NB4 (cell line): ENCODE data around the gene ACTL7B.

Experiments used
- DNase-seq: peaks from one replicate; pipeline ENCODE4 v3.0.0; 2010; ENCODE audit warnings: low read depth
- H3K4me3 ChIP-seq: one replicate; pipeline ENCODE4 v1.5.1; 2011; ENCODE audit warnings: mild to moderate bottlenecking, low read depth, low read length, moderate library complexity
- MYC ChIP-seq: IDR thresholded peaks from 2 replicates; pipeline ENCODE4 v1.6.1; 2011; ENCODE audit warnings: low read depth, low read length
- POLR2A ChIP-seq: IDR thresholded peaks from 2 replicates; pipeline ENCODE4 v1.6.1; 2011; ENCODE audit warnings: mild to moderate bottlenecking; ENCODE audit not compliant: insufficient read length; ENCODE audit errors: extremely low read depth
- TF ChIP-seq, protein P1 (sequence below): IDR thresholded peaks from one replicate; pipeline ENCODE4 v1.5.1; 2012; ENCODE audit warnings: low read depth, low read length
- TF ChIP-seq, protein P2 (sequence below): IDR thresholded peaks from 2 replicates; pipeline ENCODE4 v1.6.1; 2011; ENCODE audit warnings: low read depth, low read length

The ACTL7B gene

DNA sequence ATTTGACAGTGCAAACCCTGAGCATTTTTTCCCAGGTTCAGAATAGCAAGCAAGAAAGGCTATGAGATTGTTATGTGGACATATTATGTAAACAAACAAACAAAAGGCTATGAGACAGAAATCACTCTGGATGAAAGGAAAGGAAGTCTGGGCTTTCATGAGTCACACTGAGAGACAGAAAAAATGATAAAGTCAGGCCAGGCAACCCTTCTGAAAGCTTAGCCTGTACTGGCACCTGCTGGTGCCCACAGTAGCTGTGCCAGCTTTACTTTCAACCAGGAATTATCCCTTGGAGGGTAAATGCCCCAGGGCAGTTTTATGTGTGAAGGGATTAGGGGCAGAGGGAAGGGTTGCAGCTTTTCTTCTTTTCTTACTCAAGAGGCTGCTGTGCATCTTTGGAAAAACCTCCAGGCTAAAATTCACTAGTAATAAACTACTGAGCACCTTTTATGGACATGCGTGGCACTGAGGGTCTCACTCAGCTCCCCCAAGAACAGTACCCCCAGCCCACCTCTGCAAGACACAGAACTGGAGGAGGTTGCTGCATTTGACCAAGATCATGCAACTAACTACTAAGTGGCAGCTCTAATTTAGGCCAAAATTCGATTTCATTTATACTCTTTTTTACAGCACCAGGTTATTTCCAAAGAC, 41.7 kb downstream of the ACTL7B start:
- no peak for TF ChIP-seq POLR2A
- TF ChIP-seq, protein P1, sequence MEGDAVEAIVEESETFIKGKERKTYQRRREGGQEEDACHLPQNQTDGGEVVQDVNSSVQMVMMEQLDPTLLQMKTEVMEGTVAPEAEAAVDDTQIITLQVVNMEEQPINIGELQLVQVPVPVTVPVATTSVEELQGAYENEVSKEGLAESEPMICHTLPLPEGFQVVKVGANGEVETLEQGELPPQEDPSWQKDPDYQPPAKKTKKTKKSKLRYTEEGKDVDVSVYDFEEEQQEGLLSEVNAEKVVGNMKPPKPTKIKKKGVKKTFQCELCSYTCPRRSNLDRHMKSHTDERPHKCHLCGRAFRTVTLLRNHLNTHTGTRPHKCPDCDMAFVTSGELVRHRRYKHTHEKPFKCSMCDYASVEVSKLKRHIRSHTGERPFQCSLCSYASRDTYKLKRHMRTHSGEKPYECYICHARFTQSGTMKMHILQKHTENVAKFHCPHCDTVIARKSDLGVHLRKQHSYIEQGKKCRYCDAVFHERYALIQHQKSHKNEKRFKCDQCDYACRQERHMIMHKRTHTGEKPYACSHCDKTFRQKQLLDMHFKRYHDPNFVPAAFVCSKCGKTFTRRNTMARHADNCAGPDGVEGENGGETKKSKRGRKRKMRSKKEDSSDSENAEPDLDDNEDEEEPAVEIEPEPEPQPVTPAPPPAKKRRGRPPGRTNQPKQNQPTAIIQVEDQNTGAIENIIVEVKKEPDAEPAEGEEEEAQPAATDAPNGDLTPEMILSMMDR: peak; percentile 38
- peak; percentile 53 for DNase-seq
- no peak overlapping the region for H3K4me3 ChIP-seq

DNA sequence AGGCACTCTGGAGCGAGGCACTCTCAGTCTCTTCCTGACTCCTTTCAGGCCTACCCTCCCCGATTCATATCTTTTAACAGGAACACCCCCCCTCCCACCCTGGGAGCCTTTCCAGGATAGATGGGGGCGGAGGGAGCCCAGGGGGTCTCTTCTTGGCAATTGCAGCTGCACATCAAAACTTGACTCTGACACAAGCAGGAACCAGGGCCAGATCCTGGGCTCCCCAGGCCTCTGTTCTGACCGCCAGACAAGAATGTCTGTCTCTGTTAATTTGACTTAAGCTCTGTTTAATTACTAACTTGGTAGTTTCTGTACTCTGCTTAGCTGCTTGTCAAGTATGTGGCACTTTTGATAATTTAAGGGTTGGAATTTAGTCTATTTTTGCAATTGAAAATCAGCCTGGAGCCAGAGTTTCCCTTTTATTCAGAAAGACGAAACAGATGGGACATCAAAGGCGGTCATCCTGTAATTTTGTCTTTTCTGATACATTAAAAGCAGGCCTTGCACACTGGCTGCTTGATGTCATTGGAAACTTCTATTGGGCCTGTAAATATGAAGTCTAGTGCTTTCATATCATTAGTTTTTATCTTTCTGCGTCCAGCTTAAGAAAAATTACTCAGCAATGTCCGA, 43.3 kb downstream of the ACTL7B start:
- H3K4me3 ChIP-seq: no peak overlapping the region
- no peak for DNase-seq
- no peak for TF ChIP-seq POLR2A
- no peak for TF ChIP-seq MYC
- TF ChIP-seq, protein P2, sequence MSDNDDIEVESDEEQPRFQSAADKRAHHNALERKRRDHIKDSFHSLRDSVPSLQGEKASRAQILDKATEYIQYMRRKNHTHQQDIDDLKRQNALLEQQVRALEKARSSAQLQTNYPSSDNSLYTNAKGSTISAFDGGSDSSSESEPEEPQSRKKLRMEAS: no peak
- TF ChIP-seq, protein P1: no peak

DNA sequence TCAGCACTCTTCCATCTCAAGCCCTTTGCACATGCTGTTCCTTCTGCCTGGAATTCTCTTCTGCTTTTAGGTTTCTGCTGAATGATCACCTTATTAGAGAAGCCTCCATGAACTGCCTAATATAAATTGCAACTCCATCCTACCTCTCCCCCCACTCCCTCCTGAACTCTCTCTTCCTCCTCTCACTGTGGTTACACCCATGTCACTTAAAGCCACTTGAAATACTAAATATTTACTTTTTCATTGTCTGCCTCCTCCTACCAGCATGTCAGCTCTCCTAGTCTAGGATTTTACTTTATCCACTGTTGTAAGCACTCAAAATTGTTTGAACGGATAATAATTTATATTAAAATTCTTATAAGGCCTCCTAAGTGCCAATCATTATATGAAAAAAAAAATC, 43.8 kb downstream of the ACTL7B start:
- no peak for TF ChIP-seq POLR2A
- TF ChIP-seq, protein P2: no peak
- no peak for TF ChIP-seq MYC
- TF ChIP-seq, protein P1: no peak
- H3K4me3 ChIP-seq: no peak overlapping the region
- no peak for DNase-seq

DNA sequence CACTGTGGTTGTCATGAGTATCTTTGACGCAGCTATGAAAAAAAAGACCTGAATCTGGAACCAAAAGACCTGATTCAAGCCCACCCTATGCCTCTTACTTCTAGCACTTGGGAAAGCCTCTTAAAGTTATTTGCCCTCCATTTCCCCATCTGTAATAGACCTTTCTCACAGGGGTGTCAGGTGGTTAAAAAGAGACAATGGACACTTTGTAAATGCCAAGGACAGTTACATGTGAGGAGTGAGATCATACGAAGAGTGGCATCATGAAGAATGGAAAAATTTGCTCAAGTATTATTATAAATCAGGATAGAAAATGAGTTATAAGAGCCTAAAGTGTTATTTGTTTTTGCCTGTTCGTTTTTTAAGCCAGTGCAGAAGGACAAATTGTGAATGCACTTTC, 46.5 kb downstream of the ACTL7B start:
- H3K4me3 ChIP-seq: no peak overlapping the region
- no peak for TF ChIP-seq POLR2A
- TF ChIP-seq, protein P2: no peak
- TF ChIP-seq MYC: no peak
- TF ChIP-seq, protein P1: no peak
- DNase-seq: no peak
